GM12891 (cell line): ENCODE measurements around the gene CNOT4.
A peak's percentile ranks its signal among the peaks of the same experiment; 100 is the strongest.
"Not testable (repeated sequence)": the region's sequence is repeated elsewhere in the genome, so short reads cannot be mapped to it uniquely, and the experiment has no call there.

Source experiments
- DNase-seq: peaks from one replicate; pipeline ENCODE4 v3.0.0; 2011; ENCODE audit warnings: low spot score; ENCODE audit not compliant: insufficient read length
- FAIRE-seq: peaks from 2 replicates; lab custom pipeline; 2011; peaks lifted over from hg19 to GRCh38; lab: Jason Lieb, UNC
- PAX5 ChIP-seq: IDR thresholded peaks from 2 replicates; pipeline ENCODE4 v1.6.1; 2011; ENCODE audit warnings: low read length, moderate library complexity, mild to moderate bottlenecking; ENCODE audit not compliant: insufficient read depth, severe bottlenecking
- POLR2A ChIP-seq: IDR thresholded peaks from 2 replicates; pipeline ENCODE4 v1.6.1; 2011; ENCODE audit warnings: low read depth, low read length, control low read depth
- POLR2AphosphoS5 ChIP-seq: IDR thresholded peaks from 2 replicates; pipeline ENCODE4 v1.6.1; 2011; ENCODE audit warnings: low read depth, low read length, control low read depth
- POU2F2 ChIP-seq: IDR thresholded peaks from 2 replicates; pipeline ENCODE4 v1.6.1; 2011; ENCODE audit warnings: low read depth, mild to moderate bottlenecking, control low read depth, low read length, moderate library complexity
- SPI1 ChIP-seq: IDR thresholded peaks from 2 replicates; pipeline ENCODE4 v1.6.1; 2011; ENCODE audit warnings: low read depth, low read length, control low read depth
- TAF1 ChIP-seq: IDR thresholded peaks from 2 replicates; pipeline ENCODE4 v1.6.1; 2011; ENCODE audit warnings: low read depth, low read length, control low read depth

Gene CNOT4

GRCh38 chr7:135490783-135491182 is 19.1 kb downstream of the CNOT4 start:
- DNase-seq (no peak), FAIRE-seq (no peak)
- TF ChIP-seq SPI1 (no peak), POLR2AphosphoS5 (no peak), PAX5 (no peak), TAF1 (no peak), POLR2A (no peak)

- DNase-seq (no peak), FAIRE-seq (no peak)
- TF ChIP-seq POLR2A (no peak), POU2F2 (no peak), TAF1 (no peak), PAX5 (no peak), SPI1 (no peak), POLR2AphosphoS5 (no peak)
These were observed 20.1 kb downstream of the CNOT4 start for GRCh38 chr7:135489791-135490190.

GRCh38 chr7:135486261-135486920 is 23.5 kb downstream of the CNOT4 start:
- FAIRE-seq (no peak), DNase-seq (no peak)
- TF ChIP-seq POLR2AphosphoS5 (no peak), TAF1 (no peak), PAX5 (no peak), POLR2A (no peak), POU2F2 (no peak), SPI1 (no peak)

GRCh38 chr7:135481598-135481979 is 28.3 kb downstream of the CNOT4 start:
- DNase-seq (no peak), FAIRE-seq (no peak)
- TF ChIP-seq POLR2A, result no peak
- TF ChIP-seq POU2F2, result no peak
- no peak for TF ChIP-seq POLR2AphosphoS5
- TF ChIP-seq SPI1, result no peak
- TF ChIP-seq TAF1, result no peak
- no peak for TF ChIP-seq PAX5

GRCh38 chr7:135480966-135481597 is 28.8 kb downstream of the CNOT4 start:
- FAIRE-seq, result no peak
- no peak for TF ChIP-seq POLR2AphosphoS5
- no peak for TF ChIP-seq SPI1
- no peak for TF ChIP-seq POLR2A
- no peak for TF ChIP-seq PAX5
- no peak for TF ChIP-seq TAF1
- no peak for DNase-seq

GRCh38 chr7:135475521-135475920 is 34.4 kb downstream of the CNOT4 start:
- TF ChIP-seq POLR2AphosphoS5, result no peak
- no peak for TF ChIP-seq POU2F2
- TF ChIP-seq TAF1, result no peak
- TF ChIP-seq PAX5, result no peak
- no peak for TF ChIP-seq SPI1
- TF ChIP-seq POLR2A, result no peak
- DNase-seq (no peak), FAIRE-seq (no peak)

- DNase-seq, FAIRE-seq: not testable (repeated sequence)
These were observed 40.2 kb downstream of the CNOT4 start for GRCh38 chr7:135469705-135470104.

- TF ChIP-seq POU2F2 (no peak), POLR2AphosphoS5 (no peak), POLR2A (no peak), SPI1 (no peak), PAX5 (no peak), TAF1 (no peak)
- no peak for DNase-seq
- no peak for FAIRE-seq
These were observed 42.6 kb downstream of the CNOT4 start for GRCh38 chr7:135467207-135467711.

DNA sequence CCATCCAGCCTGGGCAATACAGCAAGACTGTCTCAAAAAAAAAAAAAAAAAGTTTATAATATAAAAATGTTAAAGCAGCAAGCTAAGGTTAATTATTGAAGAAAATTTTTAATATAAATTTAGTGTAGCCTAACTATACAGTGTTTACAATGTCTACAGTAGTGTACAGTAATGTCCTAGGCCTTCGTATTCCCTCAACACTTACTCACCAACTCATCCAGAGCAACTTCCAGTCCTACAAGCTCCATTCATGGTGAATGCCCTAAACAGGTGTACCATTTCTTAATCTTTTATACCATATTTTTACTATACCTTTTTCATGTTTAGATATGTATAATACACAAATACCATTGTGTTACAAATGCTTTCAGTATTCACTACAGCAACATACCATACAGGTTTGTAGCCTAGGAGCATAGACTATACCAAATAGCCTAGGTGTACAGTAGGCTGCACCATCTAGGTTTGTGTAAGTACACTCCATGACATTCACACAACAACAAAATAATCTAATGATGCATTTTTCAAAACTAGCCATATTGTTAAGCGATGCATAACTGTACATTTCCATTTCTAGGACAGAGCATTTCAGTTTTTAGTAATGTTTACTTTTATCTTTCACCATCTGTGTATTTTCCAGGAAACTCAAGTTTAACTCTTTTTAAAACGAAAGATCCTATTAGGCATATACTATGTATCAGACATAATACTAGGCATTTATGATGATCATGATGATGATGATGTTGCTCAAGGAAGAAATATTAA is 43.3 kb downstream of the CNOT4 start:
- DNase-seq, result no peak
- FAIRE-seq, result peak; percentile 38
- TF ChIP-seq POU2F2 (no peak), POLR2AphosphoS5 (no peak), POLR2A (no peak), TAF1 (no peak), PAX5 (no peak), SPI1 (no peak)

DNA sequence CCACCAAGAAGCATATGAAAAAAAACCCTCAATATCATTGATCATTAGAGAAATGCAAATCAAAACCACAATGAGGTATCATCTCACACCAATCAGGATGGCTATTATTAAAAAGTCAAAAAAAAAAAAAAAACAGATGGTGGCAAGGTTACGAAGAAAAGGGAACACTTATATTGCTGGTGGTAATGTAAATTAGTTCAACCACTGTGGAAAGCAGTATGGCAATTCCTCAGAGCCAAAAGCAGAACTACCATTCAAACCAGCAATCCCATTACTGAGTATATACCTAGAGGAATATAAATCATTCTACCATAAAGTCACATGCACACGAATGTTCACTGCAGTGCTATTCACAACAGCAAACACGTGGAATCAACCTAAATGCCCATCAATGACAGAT is 46.0 kb downstream of the CNOT4 start:
- DNase-seq (no peak), FAIRE-seq (peak; percentile 33)
- TF ChIP-seq POLR2AphosphoS5, result no peak
- no peak for TF ChIP-seq TAF1
